Measurements from ENCODE around the gene RGL2. TPM values are rescaled to one million over a fixed set of nuclear protein-coding genes. Genes with fewer than 3 reads are reported as not detected.

RGL2 gene
- total RNA-seq, 2 donors from 2014 or later, result 98.7 to 107 TPM

GRCh38 chr6:33313105-33313708, 14.5 kb upstream of the RGL2 start:
- intact Hi-C loops (cut with DNase I), result no loop called here
- no peak for TF ChIP-seq POLR2A (IDR thresholded peaks at IDR 0.05)
- no peak for TF ChIP-seq CTCF (IDR thresholded peaks at IDR 0.05)
- no peak for TF ChIP-seq POLR2AphosphoS5 (IDR thresholded peaks at IDR 0.05)
- Histone ChIP-seq H3K4me1 (replicated peaks) (peaks cover 3% of the 10 kb centered on the region), H3K9me3 (no peaks in the 10 kb centered on the region), H3K36me3 (no peaks in the 10 kb centered on the region), H3K4me3 (peak overlapping the region; percentile 72 to 87), H3K27me3 (replicated peaks; ENCODE audit: insufficient read depth) (no peaks in the 10 kb centered on the region), H3K27ac (peak overlapping the region; percentile 96 to 99)
- DNase-seq (ENCODE audit: low spot score), result no peak
- WGBS, result under 1% methylated on average over 33 of the region's 33 CpGs

GRCh38 chr6:33312361-33313104, 13.8 kb upstream of the RGL2 start:
- peak; percentile 58 for TF ChIP-seq POLR2A (IDR thresholded peaks at IDR 0.05)
- no peak for TF ChIP-seq CTCF (IDR thresholded peaks at IDR 0.05)
- peak; percentile 87 for TF ChIP-seq POLR2AphosphoS5 (IDR thresholded peaks at IDR 0.05)
- no peaks in the 10 kb centered on the region for H3K27me3 ChIP-seq (replicated peaks; ENCODE audit: insufficient read depth)
- DNase-seq (ENCODE audit: low spot score), result peak; percentile 93
- intact Hi-C loops (cut with DNase I), result no loop called here
- H3K36me3 ChIP-seq, result no peaks in the 10 kb centered on the region
- H3K9me3 ChIP-seq, result no peaks in the 10 kb centered on the region
- H3K27ac ChIP-seq, result peak overlapping the region; percentile 96 to 99
- WGBS, result 3% methylated on average over 29 of the region's 29 CpGs
- peak overlapping the region; percentile 72 to 87 for H3K4me3 ChIP-seq
- peaks cover 3% of the 10 kb centered on the region for H3K4me1 ChIP-seq (replicated peaks)

GRCh38 chr6:33306356-33306755, 7.6 kb upstream of the RGL2 start:
- intact Hi-C loops (cut with DNase I), result no loop called here
- TF ChIP-seq POLR2AphosphoS5 (IDR thresholded peaks at IDR 0.05) (no peak), POLR2A (IDR thresholded peaks at IDR 0.05) (no peak), CTCF (IDR thresholded peaks at IDR 0.05) (no peak)
- Histone ChIP-seq H3K27me3 (replicated peaks; ENCODE audit: insufficient read depth) (no peaks in the 10 kb centered on the region), H3K4me1 (replicated peaks) (no peaks in the 10 kb centered on the region), H3K27ac (no peak overlapping the region), H3K36me3 (peaks cover 3 to 4% of the 10 kb centered on the region in 2 donors), H3K9me3 (no peaks in the 10 kb centered on the region), H3K4me3 (no peak overlapping the region)
- 81% methylated on average over 4 of the region's 4 CpGs for WGBS
- DNase-seq (ENCODE audit: low spot score), result no peak

GRCh38 chr6:33305052-33305451, 6.3 kb upstream of the RGL2 start:
- Histone ChIP-seq H3K9me3 (no peaks in the 10 kb centered on the region), H3K4me1 (replicated peaks) (no peaks in the 10 kb centered on the region), H3K4me3 (no peak overlapping the region), H3K27me3 (replicated peaks; ENCODE audit: insufficient read depth) (no peaks in the 10 kb centered on the region), H3K27ac (no peak overlapping the region), H3K36me3 (peaks cover 3 to 4% of the 10 kb centered on the region in 2 donors)
- no peak for DNase-seq (ENCODE audit: low spot score)
- intact Hi-C loops (cut with DNase I), result no loop called here
- 69% methylated on average over 8 of the region's 8 CpGs for WGBS
- TF ChIP-seq CTCF (IDR thresholded peaks at IDR 0.05) (no peak), POLR2A (IDR thresholded peaks at IDR 0.05) (no peak), POLR2AphosphoS5 (IDR thresholded peaks at IDR 0.05) (no peak)

GRCh38 chr6:33304216-33304615, 5.5 kb upstream of the RGL2 start:
- intact Hi-C loops (cut with DNase I), result no loop called here
- 81% methylated on average over 11 of the region's 16 CpGs for WGBS
- Histone ChIP-seq H3K4me1 (replicated peaks) (no peaks in the 10 kb centered on the region), H3K4me3 (no peak overlapping the region), H3K9me3 (no peaks in the 10 kb centered on the region), H3K27ac (no peak overlapping the region), H3K36me3 (peaks cover 3 to 4% of the 10 kb centered on the region in 2 donors), H3K27me3 (replicated peaks; ENCODE audit: insufficient read depth) (no peaks in the 10 kb centered on the region)
- DNase-seq (ENCODE audit: low spot score), result no peak
- TF ChIP-seq CTCF (IDR thresholded peaks at IDR 0.05), result no peak
- TF ChIP-seq POLR2AphosphoS5 (IDR thresholded peaks at IDR 0.05), result no peak
- no peak for TF ChIP-seq POLR2A (IDR thresholded peaks at IDR 0.05)
